GM18517 (cell line): Measurements from ENCODE around the gene EVA1C.
A peak's percentile ranks its signal among the peaks of the same experiment; 100 is the strongest.
"Not testable (repeated sequence)": the region's sequence is repeated elsewhere in the genome, so short reads cannot be mapped to it uniquely, and the experiment has no call there.

Experiments
- ATAC-seq: cut with Tn5 transposase; IDR thresholded peaks from one replicate; pipeline ENCODE4 v1.9.1; 2021; ENCODE audit warnings: mild to moderate bottlenecking, moderate library complexity; ENCODE audit not compliant: unreplicated experiment

EVA1C gene

DNA sequence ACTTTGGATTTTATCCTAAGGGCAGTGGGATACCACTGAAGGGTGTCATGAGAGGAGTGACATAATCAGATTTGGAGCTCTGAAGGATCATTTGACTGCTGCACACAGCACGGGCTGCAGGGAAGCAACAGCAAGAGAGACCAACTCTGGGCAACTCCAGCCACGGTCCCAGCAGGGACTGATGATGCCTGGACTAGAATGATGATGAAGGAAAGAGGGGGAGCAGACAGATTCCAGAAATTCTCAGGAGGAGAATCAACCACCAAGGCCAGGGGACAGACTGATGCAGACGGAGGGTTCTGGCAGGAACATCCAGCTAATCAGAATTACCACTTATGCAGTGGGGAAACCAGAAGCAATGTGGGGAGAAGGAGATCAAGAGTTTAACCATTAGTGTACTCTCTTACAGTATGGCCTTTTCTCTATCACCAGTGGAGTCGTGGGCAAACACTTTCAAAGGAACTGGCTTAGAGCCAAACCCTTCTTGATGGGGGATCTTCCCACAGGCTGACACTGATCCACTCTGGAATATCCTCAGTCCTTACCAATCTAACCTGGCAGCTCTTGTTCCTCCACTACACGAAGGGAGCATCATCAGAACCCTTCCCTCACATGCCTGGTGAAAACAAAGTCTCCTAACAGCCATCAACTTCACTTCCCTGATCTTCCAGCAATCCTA, 23.0 kb upstream of the EVA1C start:
- ATAC-seq, result no peak

DNA sequence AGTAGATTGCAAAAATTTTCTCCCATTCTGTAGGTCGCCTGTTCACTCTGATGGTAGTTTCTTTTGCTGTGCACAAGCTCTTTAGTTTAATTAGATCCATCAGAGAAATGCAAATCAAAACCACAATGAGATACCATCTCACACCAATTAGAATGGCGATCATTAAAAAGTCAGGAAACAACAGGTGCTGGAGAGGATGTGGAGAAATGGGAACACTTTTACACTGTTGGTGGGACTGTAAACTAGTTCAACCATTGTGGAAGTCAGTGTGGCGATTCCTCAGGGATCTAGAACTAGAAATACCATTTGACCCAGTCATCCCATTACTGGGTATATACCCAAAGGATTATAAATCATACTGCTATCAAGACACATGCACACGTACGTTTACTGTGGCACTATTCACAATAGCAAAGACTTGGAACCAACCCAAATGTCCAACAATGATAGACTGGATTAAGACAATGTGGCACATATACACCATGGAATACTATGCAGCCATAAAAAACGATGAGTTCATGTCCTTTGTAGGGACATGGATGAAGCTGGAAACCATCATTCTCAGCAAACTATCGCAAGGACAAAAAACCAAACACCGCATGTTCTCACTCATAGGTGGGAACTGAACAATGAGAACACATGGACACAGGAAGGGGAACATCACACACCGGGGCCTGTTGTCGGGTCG, 21.8 kb upstream of the EVA1C start:
- not testable (repeated sequence) for ATAC-seq

DNA sequence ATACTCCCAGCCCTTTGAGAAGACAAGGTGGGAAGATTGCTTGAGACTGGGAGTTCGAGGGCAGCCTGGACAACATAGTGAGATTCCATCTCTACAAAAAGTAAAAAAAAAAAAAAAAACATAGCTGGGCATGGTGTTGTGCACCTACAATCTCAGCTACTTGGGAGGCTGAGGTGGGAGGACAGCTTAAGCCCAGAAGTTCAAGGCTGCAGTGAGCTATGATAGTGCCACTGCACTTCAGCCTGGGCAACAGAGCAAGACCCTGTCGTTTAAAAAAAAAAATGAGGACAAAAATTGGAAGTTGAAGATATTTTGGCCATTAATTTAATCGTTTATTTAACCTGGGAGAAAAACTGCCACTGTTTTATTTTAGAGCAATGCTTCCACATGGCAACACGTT, 20.8 kb upstream of the EVA1C start:
- no peak for ATAC-seq

DNA sequence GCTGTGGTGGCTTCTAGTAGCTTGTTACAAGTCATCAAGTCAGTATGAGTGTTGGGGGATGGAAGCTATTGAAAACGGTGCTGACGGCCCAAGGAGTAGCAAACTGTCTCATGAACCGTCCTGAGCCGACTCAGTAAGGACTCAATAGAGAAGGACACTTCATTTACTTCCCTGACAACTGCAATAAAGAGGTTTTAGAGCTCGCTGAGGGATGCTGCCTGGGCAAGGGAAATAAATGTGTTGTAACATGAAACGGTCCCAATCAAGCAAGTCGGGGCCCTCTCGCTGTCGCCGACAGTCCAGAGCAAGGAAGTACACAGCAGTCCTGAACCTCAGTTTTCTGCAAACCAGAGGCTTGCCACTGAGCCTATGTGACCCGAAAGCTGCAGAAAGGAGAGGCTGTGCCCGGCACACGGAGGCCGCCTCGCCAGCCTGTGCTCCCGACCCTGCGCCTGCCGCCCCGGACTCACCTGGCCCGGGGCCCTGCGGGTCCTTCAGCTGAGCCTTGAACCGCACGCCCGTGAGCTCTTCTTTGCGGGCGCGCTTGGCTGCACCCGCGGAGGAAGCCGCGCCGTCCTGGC, 20.1 kb upstream of the EVA1C start:
- peak; percentile 42 for ATAC-seq

DNA sequence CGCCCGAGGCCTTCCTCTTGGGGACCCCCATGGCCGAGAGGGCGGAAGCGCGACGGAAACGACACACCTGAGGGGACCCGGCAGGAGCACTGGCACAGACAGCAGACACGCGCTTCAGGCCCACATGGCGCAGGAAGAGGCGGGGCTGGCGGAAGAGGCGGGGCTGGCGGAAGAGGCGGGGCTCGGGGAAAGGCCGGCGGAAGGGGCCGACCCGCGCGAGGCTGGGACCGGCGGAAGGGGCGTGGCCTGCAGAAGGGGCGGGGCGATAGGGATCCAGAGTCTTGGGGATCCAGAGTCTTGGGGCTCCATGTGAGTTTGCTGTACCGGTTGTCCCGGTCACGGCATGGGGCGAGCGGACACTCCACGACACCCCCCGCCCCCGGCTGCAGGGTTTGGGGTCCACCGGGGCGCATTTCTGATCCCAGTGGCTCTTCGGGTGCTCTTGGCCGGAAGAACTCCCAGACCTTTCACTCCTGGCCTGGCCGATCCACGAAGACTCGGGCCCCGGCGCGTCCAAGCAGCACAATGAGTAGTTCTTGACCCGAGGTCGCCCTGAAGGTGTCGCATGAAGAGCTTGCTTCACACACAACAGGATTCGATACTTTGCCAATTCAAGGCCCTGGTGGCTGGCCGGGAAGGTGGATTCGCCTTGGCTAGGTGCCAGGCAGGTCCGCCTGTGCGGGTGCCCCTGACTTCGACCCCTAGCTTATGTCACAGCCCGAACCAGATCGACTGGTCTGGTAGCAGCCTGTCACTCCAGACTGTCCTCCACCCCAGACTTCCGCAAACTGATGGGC, 19.4 kb upstream of the EVA1C start, which contains the start of gene URB1:
TSS of gene URB1 (minus strand) at position 133 of the 797 bp plus-strand sequence. CDS start at position 31, 102 bp downstream.
- ATAC-seq, result peak; percentile 87

DNA sequence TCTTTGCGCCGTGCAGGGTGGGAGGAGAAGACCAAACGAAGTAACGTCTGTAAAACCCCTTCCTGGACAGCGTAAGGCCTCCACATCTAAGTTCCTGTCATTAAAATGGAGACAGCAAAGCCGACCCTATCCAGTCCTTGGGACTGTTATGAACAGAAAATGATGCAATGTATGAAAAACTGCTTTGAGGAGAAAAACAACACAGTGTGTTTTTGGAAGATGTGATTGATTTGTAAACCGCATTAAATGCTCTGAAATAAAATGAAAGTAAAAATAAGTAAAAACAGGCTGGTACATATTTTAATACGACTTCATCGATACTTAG, 18.9 kb upstream of the EVA1C start:
- no peak for ATAC-seq

DNA sequence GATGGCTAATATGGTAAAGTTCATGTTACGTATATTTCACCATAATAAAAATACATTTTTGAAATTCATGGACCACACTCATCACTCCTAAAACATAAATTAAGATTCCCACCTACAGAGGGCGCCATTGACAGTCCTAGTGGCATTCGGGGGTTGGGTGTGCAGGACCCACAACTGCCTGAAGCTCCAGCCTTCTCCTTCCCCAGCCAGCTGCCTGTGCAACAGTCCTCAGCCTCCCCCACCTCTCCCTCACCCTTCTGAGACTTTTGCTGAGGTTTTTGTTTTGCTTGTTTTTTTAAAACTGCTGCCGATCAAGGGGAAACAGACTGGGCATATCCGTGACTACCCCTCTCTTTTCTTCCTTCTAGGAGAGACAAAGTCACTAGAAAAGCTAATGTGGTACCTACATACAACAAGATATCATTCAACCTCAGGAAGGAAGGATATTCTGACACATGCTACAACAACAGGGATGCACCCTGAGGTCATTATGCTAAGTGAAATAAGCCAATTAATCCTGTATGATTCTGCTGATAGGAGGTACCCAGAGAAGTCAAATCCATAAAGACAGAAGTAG, 9.2 kb upstream of the EVA1C start:
- no peak for ATAC-seq

DNA sequence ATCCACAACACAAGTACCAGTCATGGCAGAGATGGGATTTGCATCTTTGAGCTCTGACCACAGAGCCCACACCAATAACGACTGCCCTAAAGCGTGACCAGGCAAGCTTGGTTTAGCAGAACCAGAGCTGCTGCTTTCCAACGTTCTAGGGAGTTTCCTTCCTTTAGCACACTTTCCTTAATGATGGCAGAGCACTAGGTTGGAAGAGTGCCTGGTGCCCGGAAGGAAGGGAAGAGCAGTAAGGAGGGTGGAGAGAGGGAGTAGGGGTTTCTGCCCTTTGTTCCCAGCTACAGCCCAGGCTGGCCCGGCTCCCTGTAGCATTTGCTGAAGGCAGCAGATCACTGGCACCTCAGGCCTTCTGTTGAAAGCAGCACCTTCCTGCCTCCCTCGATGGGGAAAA, 6.1 kb upstream of the EVA1C start:
- ATAC-seq, result no peak

DNA sequence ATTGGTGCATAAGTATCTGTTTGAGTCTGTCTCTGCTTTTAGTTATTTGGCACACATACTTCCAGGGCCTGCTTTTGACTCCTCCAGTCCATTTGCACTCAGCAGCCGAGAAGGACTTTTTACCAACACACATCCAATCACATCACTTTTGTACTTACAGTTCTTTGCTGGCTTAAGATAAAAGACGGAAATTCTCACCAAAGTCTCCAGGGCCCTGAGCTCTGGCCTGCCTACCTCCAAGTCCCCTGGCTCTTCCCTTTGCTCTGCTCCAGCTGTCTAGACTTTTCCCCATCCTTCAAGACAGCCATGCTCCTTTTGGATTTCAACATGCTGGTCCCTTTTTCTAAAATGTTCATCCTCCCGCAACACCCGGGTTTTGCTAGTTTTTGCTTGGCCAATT, 2.2 kb upstream of the EVA1C start:
- ATAC-seq, result no peak

DNA sequence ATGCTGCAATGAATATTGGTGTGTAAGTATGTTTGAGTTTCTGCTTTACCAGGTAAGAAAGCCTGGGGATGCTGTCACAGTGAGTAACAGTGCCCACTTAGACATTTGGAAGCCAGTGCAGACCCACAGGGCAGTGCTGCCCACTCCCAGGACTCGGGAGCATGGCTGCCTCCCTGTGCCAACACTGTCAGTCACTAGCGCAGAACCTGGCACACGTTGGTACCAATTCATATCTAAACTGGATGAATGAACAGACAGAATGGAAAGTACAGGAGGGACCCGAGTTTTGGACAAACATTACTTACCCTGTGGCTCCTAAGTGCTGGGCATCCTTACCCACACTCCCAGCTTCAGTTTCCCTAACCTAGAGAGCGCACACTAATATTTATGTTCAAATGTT, 1.6 kb upstream of the EVA1C start:
- no peak for ATAC-seq

DNA sequence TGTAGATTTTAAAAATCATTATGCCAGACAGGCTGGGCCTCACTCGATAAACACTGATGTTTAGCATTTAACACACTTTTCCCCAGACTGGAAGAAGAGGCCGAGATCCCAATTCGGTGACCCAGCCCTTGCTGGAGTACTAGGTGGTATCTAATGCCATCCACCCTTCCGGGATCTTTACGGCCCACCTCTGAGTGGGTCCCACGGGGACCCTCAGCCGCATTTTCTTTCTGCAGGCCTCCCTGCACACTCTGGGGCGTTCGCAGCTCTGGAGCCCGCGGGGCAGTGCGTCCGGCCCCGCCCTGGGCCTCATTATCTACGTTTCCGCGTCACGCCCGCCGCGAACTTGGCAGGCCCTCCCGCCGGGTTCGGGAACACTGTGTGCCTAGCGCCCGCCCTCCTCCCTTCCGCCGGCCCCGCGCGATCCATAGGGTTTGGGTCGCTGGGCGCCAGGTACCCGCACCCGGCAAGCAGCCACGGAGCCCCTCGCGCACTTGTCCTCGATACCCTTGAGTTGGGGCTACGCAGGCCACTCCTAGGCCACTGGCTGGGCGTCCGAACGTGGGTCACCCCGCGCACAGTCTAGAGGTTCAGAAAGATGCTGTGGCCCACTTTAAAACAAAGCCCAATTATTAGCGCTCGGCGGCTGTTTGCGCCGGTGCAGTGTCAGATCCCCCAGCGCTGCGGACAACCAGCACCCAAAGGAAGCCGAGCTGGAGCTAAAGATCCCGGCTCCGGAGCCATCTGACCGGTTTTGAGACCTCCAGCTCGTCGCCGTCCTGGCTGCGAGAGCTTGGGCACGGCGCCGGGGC, 950 bp upstream of the EVA1C start:
- ATAC-seq, result no peak

DNA sequence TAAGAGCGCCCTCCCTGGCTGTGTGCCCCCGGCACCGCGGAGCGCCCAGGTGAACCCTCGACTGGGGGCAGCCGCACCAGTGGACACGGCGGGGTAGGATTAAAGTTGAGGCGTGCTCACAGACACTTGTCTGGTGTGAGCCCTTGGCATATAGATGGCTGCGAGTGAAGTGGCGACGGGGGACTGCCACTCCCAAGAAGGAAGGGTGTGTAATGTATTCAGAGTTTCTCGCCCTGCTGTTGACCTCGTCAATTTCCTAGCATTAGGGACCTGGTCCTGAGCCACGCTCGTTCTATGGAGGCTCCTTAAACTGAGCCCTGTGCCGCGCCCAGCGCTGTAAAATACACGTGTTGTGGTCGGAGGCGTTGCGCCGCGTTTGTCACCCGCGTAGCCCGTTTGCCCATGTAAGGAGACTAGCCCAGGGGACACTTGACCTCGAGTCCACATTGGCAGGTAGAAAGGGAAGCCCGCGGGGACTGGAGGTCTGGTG, 554 bp downstream of the EVA1C start:
- no peak for ATAC-seq

DNA sequence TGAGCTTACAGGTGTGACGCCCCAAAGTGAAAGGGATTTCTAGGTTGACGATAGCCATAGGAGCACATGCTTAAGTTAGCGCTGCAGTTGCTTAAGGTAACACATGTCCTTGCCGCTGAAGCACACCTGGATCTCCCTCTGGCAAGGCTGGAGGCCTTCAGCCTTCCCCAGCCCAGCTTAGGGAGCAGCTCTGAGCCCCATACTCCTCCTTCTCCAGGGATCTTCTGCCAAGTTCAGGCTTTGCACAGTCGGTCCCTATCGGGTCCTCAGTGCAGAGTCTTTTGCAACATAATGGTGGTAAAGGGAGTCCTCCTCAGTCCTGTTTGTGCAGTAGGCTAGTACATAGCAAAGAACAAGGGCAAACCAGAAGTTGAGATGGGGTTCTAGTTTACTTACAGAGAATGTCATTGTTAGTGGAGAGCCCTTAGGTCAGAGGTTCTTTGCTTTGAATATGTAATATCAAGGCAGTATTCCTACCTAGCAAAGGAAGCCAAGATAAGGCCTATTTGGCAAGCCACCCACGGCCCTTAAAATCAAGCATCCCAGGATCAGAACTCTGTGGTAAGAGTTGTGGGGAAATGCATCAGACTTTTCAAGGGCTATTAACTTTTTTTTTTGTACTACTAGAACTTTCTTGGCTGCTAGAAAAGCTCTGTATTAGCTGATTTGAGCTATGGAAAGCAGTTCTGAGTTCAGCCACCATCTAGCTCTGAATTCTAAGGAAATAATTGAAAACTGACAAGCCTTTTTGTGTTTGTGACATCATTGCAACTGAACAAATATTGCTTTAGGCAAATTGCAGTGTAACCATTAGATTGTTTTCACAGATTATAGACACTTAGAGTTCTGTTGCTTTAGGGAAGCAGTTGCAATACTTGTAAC, 1.4 kb downstream of the EVA1C start:
- no peak for ATAC-seq

DNA sequence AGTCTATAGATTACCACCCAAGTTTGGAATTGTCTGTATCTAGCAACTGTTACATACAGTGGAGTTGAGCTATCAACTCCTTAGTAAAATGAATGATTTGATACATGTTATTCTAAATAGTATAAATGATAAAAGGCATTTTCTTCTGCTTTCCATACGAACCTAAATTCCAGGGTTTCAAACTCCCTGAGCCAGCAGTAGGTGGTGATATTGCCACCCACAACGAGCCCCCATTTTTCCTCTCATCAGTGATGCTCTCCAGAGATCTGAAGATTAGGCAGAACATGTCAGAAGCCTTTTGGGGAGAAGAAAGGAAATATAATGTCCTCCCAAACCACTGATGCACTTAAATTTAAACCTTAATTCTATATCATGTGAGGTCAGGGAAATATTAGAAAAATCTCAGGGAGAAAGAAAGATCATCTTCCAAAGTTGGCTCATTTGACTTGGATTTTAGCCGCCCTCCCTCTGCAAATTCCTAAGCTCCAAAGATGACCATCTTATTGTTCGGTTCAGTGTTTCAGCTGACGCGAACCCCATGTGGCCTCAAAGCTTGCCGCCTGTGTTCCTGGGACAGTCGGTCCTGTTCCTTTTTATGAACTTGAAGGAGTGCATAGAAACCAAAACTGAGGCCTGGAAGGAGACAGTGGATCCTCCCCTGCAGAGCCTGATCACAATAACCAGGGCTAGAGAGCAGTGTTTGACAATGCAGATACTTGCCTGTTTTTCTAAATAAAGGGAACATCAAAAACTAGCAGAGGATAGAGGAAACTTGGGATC, 2.3 kb downstream of the EVA1C start:
- no peak for ATAC-seq

DNA sequence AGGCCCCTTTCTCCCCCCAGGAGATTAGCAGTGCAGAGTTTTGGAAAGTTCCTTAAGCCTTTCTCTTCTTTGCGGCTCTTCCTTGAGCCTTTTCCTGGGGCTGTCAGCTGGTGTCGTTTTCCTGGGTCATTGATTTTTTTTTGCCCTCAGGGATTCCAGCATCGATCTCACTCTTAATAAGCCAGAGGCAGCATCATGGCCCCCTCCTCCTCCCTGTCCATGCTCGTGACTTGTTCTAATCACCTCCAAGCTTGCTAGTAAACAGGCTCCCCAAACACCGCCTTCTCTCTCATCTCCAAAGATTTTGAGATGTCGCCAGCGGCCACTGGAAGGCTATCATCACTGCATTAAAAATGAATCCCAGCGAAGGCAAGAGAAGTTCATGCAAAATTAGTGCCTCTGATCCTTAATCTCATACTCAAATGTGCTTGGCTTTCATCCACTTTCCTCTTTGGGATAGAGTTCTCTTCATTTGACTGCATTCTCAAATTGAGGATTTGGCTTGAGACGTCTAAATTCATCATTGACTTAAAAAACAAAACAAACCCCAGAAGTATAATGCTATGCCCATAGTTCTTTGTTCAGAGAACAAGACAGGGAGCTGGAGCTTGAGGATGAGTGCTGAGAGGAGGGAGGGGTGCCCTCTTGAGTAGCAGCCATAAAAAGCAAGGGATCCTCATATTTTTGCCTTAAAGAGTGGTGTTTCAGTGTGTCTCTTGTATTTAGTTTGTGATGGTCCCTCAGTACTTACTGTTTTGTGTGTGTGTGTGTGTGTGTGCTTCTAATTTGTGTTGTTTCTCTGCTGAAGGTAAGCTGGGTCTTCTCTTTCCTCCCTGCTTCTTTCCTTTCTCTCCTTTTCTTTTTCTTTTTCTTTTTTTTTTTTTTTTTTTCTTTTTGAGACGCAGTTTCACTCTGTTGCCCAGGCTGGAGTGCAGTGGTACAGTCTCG, 3.2 kb downstream of the EVA1C start:
- no peak for ATAC-seq

DNA sequence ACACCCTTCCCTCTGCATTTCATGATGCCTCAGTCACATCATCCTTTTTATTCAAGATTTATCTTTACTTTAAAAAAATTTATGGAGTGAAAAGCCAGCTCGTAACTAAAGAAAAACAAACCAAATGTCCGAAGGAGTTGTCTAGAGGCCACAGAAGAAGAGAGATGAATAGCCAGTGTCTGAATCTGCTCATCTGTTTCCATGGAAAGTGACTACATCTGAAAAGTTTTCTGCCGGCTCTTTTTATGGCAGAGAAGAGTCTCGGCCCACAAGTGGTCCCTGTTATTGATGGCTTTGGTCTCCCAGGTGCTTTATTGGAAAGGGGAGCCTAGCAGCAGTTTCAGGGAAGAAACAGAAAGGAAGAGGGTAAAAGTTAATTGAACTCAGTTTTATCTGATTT, 5.6 kb downstream of the EVA1C start:
- no peak for ATAC-seq

DNA sequence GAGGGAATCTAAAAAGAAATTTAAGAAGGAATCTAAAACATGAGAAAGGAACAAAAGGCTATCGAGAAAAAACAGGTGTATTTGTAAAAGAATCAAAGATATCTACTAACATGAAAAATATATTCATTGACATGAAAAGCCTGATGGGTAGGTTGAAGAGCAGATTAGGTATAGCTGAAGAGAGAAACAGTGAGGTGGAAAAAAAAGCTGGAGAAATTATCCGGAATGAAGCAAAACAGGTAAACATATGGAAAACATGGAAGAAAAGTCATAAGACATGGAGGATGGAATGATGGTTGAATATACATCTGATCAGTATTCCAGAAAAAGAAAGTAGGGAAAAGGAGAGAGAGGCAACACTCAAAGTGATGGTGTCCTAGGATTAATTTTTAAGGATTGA, 9.6 kb downstream of the EVA1C start:
- ATAC-seq, result no peak
